ENCODE results near the gene BBLN.

The BBLN gene

GRCh38 chr9:128166169-128166568 is 6.1 kb downstream of the BBLN start:
- Histone ChIP-seq H4K20me1 (ENCODE audit: insufficient read depth, low read length) (no peaks in the 10 kb centered on the region), H3K4me1 (ENCODE audit: insufficient read depth, low read length, severe bottlenecking) (peaks cover 4% of the 10 kb centered on the region), H3K36me3 (ENCODE audit: insufficient read depth, low read length) (peaks cover 65% of the 10 kb centered on the region), H3K4me3 (ENCODE audit: low read depth, low read length, poor library complexity, severe bottlenecking) (no peak overlapping the region), H3K9ac (ENCODE audit: low read length) (no peak overlapping the region), H3K27me3 (ENCODE audit: insufficient read depth, low read length) (no peaks in the 10 kb centered on the region), H3K27ac (ENCODE audit: low read depth, low read length, poor library complexity, severe bottlenecking) (no peak overlapping the region), H3F3A (ENCODE audit: insufficient read depth, low read length) (no peaks in the 10 kb centered on the region), H3K9me3 (ENCODE audit: low read length) (no peaks in the 10 kb centered on the region), H3K79me2 (ENCODE audit: insufficient read depth, low read length) (no peaks in the 10 kb centered on the region), H3K4me2 (ENCODE audit: low read length) (no peak overlapping the region), H2AFZ (ENCODE audit: low read length) (no peak overlapping the region), H3K9me2 (ENCODE audit: low read depth, low read length) (no peaks in the 10 kb centered on the region)
- TF ChIP-seq CTCF (IDR thresholded peaks at IDR 0.05; ENCODE audit: low read length) (no peak), EZH2 (IDR thresholded peaks at IDR 0.05; ENCODE audit: borderline replicate concordance, low read length) (no peak)

GRCh38 chr9:128167209-128167608 is 7.1 kb downstream of the BBLN start:
- Histone ChIP-seq H3K36me3 (ENCODE audit: insufficient read depth, low read length) (peaks cover 62% of the 10 kb centered on the region), H3K9ac (ENCODE audit: low read length) (no peak overlapping the region)

GRCh38 chr9:128168731-128169308 is 8.8 kb downstream of the BBLN start:
- no peak overlapping the region for H2AFZ ChIP-seq (ENCODE audit: low read length)
- no peaks in the 10 kb centered on the region for H3F3A ChIP-seq (ENCODE audit: insufficient read depth, low read length)
- no peaks in the 10 kb centered on the region for H3K9me2 ChIP-seq (ENCODE audit: low read depth, low read length)
- H3K9ac ChIP-seq (ENCODE audit: low read length): no peak overlapping the region
- H3K9me3 ChIP-seq (ENCODE audit: low read length): no peaks in the 10 kb centered on the region
- no peak overlapping the region for H3K27ac ChIP-seq (ENCODE audit: low read depth, low read length, poor library complexity, severe bottlenecking)
- H3K79me2 ChIP-seq (ENCODE audit: insufficient read depth, low read length): no peaks in the 10 kb centered on the region
- H3K27me3 ChIP-seq (ENCODE audit: insufficient read depth, low read length): no peaks in the 10 kb centered on the region
- H3K36me3 ChIP-seq (ENCODE audit: insufficient read depth, low read length): peaks cover 49% of the 10 kb centered on the region
- H4K20me1 ChIP-seq (ENCODE audit: insufficient read depth, low read length): no peaks in the 10 kb centered on the region
- H3K4me1 ChIP-seq (ENCODE audit: insufficient read depth, low read length, severe bottlenecking): no peaks in the 10 kb centered on the region
- no peak overlapping the region for H3K4me2 ChIP-seq (ENCODE audit: low read length)
- TF ChIP-seq CTCF (IDR thresholded peaks at IDR 0.05; ENCODE audit: low read length) (no peak), EZH2 (IDR thresholded peaks at IDR 0.05; ENCODE audit: borderline replicate concordance, low read length) (no peak)
- no peak overlapping the region for H3K4me3 ChIP-seq (ENCODE audit: low read depth, low read length, poor library complexity, severe bottlenecking)

More at GRCh38 chr9:128167209-128167608, 7.1 kb downstream of the BBLN start:
- no peaks in the 10 kb centered on the region for H3K27me3 ChIP-seq (ENCODE audit: insufficient read depth, low read length)
- no peaks in the 10 kb centered on the region for H3K4me1 ChIP-seq (ENCODE audit: insufficient read depth, low read length, severe bottlenecking)
- no peak overlapping the region for H3K27ac ChIP-seq (ENCODE audit: low read depth, low read length, poor library complexity, severe bottlenecking)
- H3F3A ChIP-seq (ENCODE audit: insufficient read depth, low read length): no peaks in the 10 kb centered on the region
- H3K9me3 ChIP-seq (ENCODE audit: low read length): no peaks in the 10 kb centered on the region
- no peak overlapping the region for H3K4me3 ChIP-seq (ENCODE audit: low read depth, low read length, poor library complexity, severe bottlenecking)
- H3K4me2 ChIP-seq (ENCODE audit: low read length): no peak overlapping the region
- TF ChIP-seq CTCF (IDR thresholded peaks at IDR 0.05; ENCODE audit: low read length) (no peak), EZH2 (IDR thresholded peaks at IDR 0.05; ENCODE audit: borderline replicate concordance, low read length) (no peak)
- H4K20me1 ChIP-seq (ENCODE audit: insufficient read depth, low read length): no peaks in the 10 kb centered on the region
- H3K9me2 ChIP-seq (ENCODE audit: low read depth, low read length): no peaks in the 10 kb centered on the region
- no peaks in the 10 kb centered on the region for H3K79me2 ChIP-seq (ENCODE audit: insufficient read depth, low read length)
- no peak overlapping the region for H2AFZ ChIP-seq (ENCODE audit: low read length)

Data from OCI-LY1 (cell line).